H1 (cell line): Measurements from ENCODE around the gene PRICKLE1. TPM values are rescaled to one million over a fixed set of nuclear protein-coding genes. Genes with fewer than 3 reads are reported as not detected.

Source experiments
- CTCF ChIA-PET: fragments of 300-600 bp; sonication (Branson Sonifier 250); formaldehyde crosslinking; loops from one replicate; lab custom pipeline; 2021; ENCODE audit not compliant: partially characterized antibody; lab: Charles Lee
- POLR2A ChIA-PET: fragments of 300-600 bp; sonication (Branson Sonifier 250); formaldehyde crosslinking; loops from one replicate; lab custom pipeline; 2021; ENCODE audit warnings: inconsistent platforms; ENCODE audit not compliant: partially characterized antibody; lab: Charles Lee
- DNase-seq, 2 experiments: peaks; one replicate each; pipeline versions ENCODE4 v3.0.0 to v3.0.0-alpha.2; 2010 to 2022; ENCODE audit warnings: low spot score in 2 of 2, low read depth in 1 of 2, mixed read lengths in 1 of 2
- FAIRE-seq: peaks from 2 replicates; lab custom pipeline; 2011; peaks lifted over from hg19 to GRCh38; lab: Jason Lieb, UNC
- H2AFZ ChIP-seq: 2 replicates; pipeline ENCODE4 v1.8.1; 2012; ENCODE audit warnings: low read length, inconsistent platforms
- H2AK5ac ChIP-seq: 2 replicates; pipeline ENCODE4 v1.6.1; 2013; ENCODE audit warnings: low read depth, low read length
- H2BK120ac ChIP-seq: replicated peaks from 2 replicates; pipeline ENCODE3; 2013; ENCODE audit warnings: low read depth, low read length, inconsistent platforms
- H2BK12ac ChIP-seq: 2 replicates; pipeline ENCODE4 v1.6.1; 2013; ENCODE audit warnings: low read depth, low read length
- H2BK15ac ChIP-seq: 2 replicates; pipeline ENCODE4 v1.6.1; 2013; ENCODE audit warnings: low read length
- H2BK20ac ChIP-seq: 2 replicates; pipeline ENCODE4 v1.6.1; 2013; ENCODE audit warnings: low read length
- H2BK5ac ChIP-seq: 2 replicates; pipeline ENCODE4 v1.6.1; 2013; ENCODE audit warnings: low read depth, low read length
- H3K14ac ChIP-seq: 2 replicates; pipeline ENCODE4 v1.6.1; 2013; ENCODE audit warnings: inconsistent platforms; ENCODE audit not compliant: insufficient read length
- H3K18ac ChIP-seq: 2 replicates; pipeline ENCODE4 v1.6.1; 2013; ENCODE audit warnings: low read length; ENCODE audit errors: extremely low read depth
- H3K23ac ChIP-seq: 2 replicates; pipeline ENCODE4 v1.6.1; 2013; ENCODE audit warnings: inconsistent platforms; ENCODE audit not compliant: insufficient read length
- H3K23me2 ChIP-seq: 2 replicates; pipeline ENCODE4 v1.6.1; 2013; ENCODE audit warnings: low read depth, low read length
- H3K27ac ChIP-seq: 2 replicates; pipeline ENCODE4 v1.6.1; 2011; ENCODE audit warnings: low read depth, low read length, inconsistent platforms
- H3K27me3 ChIP-seq, 4 experiments: replicated peaks in 1 of 4; 1 replicate in 1 of 4; 2 replicates in 3 of 4; pipeline versions ENCODE4 v1.6.1 to v1.8.1; 2011 to 2013; ENCODE audit warnings: low read length in 3 of 4, mild to moderate bottlenecking in 3 of 4, inconsistent platforms in 2 of 4, mixed read lengths in 2 of 4, moderate library complexity in 1 of 4; ENCODE audit not compliant: control insufficient read depth in 3 of 4, insufficient read depth in 3 of 4; ENCODE audit errors: extremely low read depth in 1 of 4
- H3K36me3 ChIP-seq, 4 experiments: 2 replicates each; pipeline versions ENCODE4 v1.6.1 to v1.8.1; 2011 to 2013; ENCODE audit warnings: mild to moderate bottlenecking in 4 of 4, low read length in 3 of 4, moderate library complexity in 2 of 4, control low read depth in 1 of 4, inconsistent platforms in 1 of 4; ENCODE audit not compliant: insufficient read depth in 4 of 4, control insufficient read depth in 2 of 4
- H3K4ac ChIP-seq: replicated peaks from 2 replicates; pipeline ENCODE3; 2013; ENCODE audit warnings: low read length, low read depth, mixed read lengths, inconsistent platforms; ENCODE audit not compliant: insufficient read length
- H3K4me1 ChIP-seq, 4 experiments: replicated peaks in 1 of 4; 1 replicate in 1 of 4; 2 replicates in 3 of 4; pipeline versions ENCODE4 v1.6.1 to v1.8.1; 2011 to 2013; ENCODE audit warnings: low read length in 3 of 4, inconsistent platforms in 2 of 4, mixed read lengths in 1 of 4; ENCODE audit not compliant: insufficient read depth in 4 of 4, control insufficient read depth in 3 of 4
- H3K4me2 ChIP-seq, 2 experiments: 2 replicates each; pipeline versions ENCODE4 v1.6.1 to v1.8.1; 2011 to 2013; ENCODE audit warnings: low read depth in 2 of 2, low read length in 2 of 2, control low read depth in 1 of 2, inconsistent platforms in 1 of 2, mild to moderate bottlenecking in 1 of 2; ENCODE audit not compliant: insufficient read depth in 1 of 2
- H3K4me3 ChIP-seq, 4 experiments: fragments of 200-600, 300-600 bp in 1 of 4; sonication (generic), shearing (Covaris generic), sonication (Bioruptor Twin) in 1 of 4; 2 replicates each; pipeline versions ENCODE4 v1.5.1 to v1.8.1; 2011 to 2016; ENCODE audit warnings: low read length in 4 of 4, low read depth in 3 of 4, control low read depth in 2 of 4, inconsistent platforms in 2 of 4, mild to moderate bottlenecking in 2 of 4, mixed read lengths in 1 of 4, moderate library complexity in 1 of 4; ENCODE audit not compliant: insufficient read depth in 2 of 4; ENCODE audit errors: extremely low read depth in 1 of 4
- H3K56ac ChIP-seq: replicated peaks from 2 replicates; pipeline ENCODE3; 2013; ENCODE audit warnings: low read depth, mild to moderate bottlenecking, mixed read lengths, low read length, inconsistent platforms; ENCODE audit not compliant: insufficient read length
- H3K79me1 ChIP-seq: 2 replicates; pipeline ENCODE4 v1.6.1; 2013; ENCODE audit warnings: low read depth, low read length, control low read depth
- H3K79me2 ChIP-seq, 2 experiments: 2 replicates each; pipeline versions ENCODE4 v1.6.1 to v1.8.1; 2012 to 2013; ENCODE audit warnings: low read length in 2 of 2, mild to moderate bottlenecking in 2 of 2, inconsistent platforms in 1 of 2; ENCODE audit not compliant: insufficient read depth in 2 of 2, control insufficient read depth in 1 of 2
- H3K9ac ChIP-seq, 4 experiments: replicated peaks in 1 of 4; 1 replicate in 1 of 4; 2 replicates in 3 of 4; pipeline versions ENCODE4 v1.6.1 to v1.8.1; 2011 to 2013; ENCODE audit warnings: low read depth in 3 of 4, low read length in 3 of 4, control low read depth in 2 of 4, mild to moderate bottlenecking in 2 of 4, moderate library complexity in 2 of 4, inconsistent platforms in 1 of 4; ENCODE audit errors: extremely low read depth in 1 of 4
- H3K9me3 ChIP-seq, 2 experiments: 2 replicates each; pipeline versions ENCODE4 v1.6.1 to v1.8.1; 2012 to 2013; ENCODE audit warnings: mild to moderate bottlenecking in 2 of 2, moderate library complexity in 2 of 2, control low read depth in 1 of 2, inconsistent platforms in 1 of 2, low read depth in 1 of 2, low read length in 1 of 2, mixed read lengths in 1 of 2; ENCODE audit not compliant: insufficient read depth in 2 of 2
- H4K20me1 ChIP-seq, 2 experiments: replicated peaks in 1 of 2; 2 replicates each; pipeline versions ENCODE3 to v1.8.1; 2011 to 2013; ENCODE audit warnings: inconsistent platforms in 2 of 2, low read length in 2 of 2, mild to moderate bottlenecking in 1 of 2; ENCODE audit not compliant: insufficient read depth in 2 of 2, control insufficient read depth in 1 of 2
- H4K5ac ChIP-seq: 2 replicates; pipeline ENCODE4 v1.6.1; 2013; ENCODE audit warnings: low read length, low read depth, mixed read lengths, inconsistent platforms; ENCODE audit not compliant: insufficient read length
- H4K8ac ChIP-seq: 2 replicates; pipeline ENCODE4 v1.8.0; 2013; ENCODE audit warnings: mild to moderate bottlenecking, moderate library complexity, low read length, inconsistent platforms; ENCODE audit not compliant: insufficient read depth; ENCODE audit errors: extremely low read depth
- H4K91ac ChIP-seq: replicated peaks from 2 replicates; pipeline ENCODE3; 2013; ENCODE audit warnings: low read length, mixed read lengths, inconsistent platforms; ENCODE audit not compliant: insufficient read length
- ASH2L ChIP-seq: fragments of 200-600, 300-600 bp; sonication (generic); IDR thresholded peaks from one replicate; pipeline ENCODE4 v1.7.1; 2017; ENCODE audit warnings: low read length
- BCL11A ChIP-seq, 2 experiments: IDR thresholded peaks; one replicate each; pipeline ENCODE4 v1.6.1; 2011; ENCODE audit warnings: low read depth in 2 of 2, low read length in 2 of 2, mild to moderate bottlenecking in 2 of 2
- CBX8 ChIP-seq: fragments of 300-800, 300-1000 bp; sonication (generic); IDR thresholded peaks from 2 replicates; pipeline ENCODE4 v1.7.1; 2016; ENCODE audit warnings: low read depth, low read length, borderline replicate concordance
- CHD2 ChIP-seq: IDR thresholded peaks from 2 replicates; pipeline ENCODE4 v1.6.1; 2012; ENCODE audit warnings: low read length, improper control_type of control experiment
- EGR1 ChIP-seq: IDR thresholded peaks from 2 replicates; pipeline ENCODE4 v1.6.1; 2011; ENCODE audit warnings: low read depth, low read length, borderline replicate concordance
- GABPA ChIP-seq: IDR thresholded peaks from 2 replicates; pipeline ENCODE4 v1.6.1; 2011; ENCODE audit warnings: mild to moderate bottlenecking, low read length, moderate library complexity, borderline replicate concordance; ENCODE audit not compliant: insufficient read depth
- JUND ChIP-seq: IDR thresholded peaks from 2 replicates; pipeline ENCODE4 v1.6.1; 2011; ENCODE audit warnings: mild to moderate bottlenecking, improper control_type of control experiment, low read length
- POU5F1 ChIP-seq: IDR thresholded peaks from 2 replicates; pipeline ENCODE4 v1.6.1; 2011; ENCODE audit warnings: low read depth, mild to moderate bottlenecking, low read length, moderate library complexity
- USF2 ChIP-seq: IDR thresholded peaks from 2 replicates; pipeline ENCODE4 v1.6.1; 2011; ENCODE audit warnings: low read length, improper control_type of control experiment
- WGBS, 2 experiments: shearing (Covaris generic) in 1 of 2; methylation state at CpG; one replicate each; pipeline versions ENCODE4 v1.1.6 to v1.1.7; 2013 to 2015; ENCODE audit warnings: low lambda C conversion rate in 2 of 2, mixed read lengths in 2 of 2, inconsistent platforms in 1 of 2, low coverage in 1 of 2, missing lambda C conversion rate in 1 of 2; ENCODE audit not compliant: insufficient replicate concordance in 2 of 2, insufficient coverage in 1 of 2, insufficient read length in 1 of 2; ENCODE audit errors: extremely low coverage in 1 of 2, missing lambda C conversion rate in 1 of 2; 5-methylcytosine and 5-hydroxymethylcytosine counted together
- polyA plus RNA-seq, 7 experiments: library from polyadenylated mRNA; depleted of rRNA in 3 of 7; stranded (reverse) in 5 of 7; unstranded in 2 of 7; fragments of >200 nt in 5 of 7; fragments of 200-250 nt in 2 of 7; gene quantifications; 1 replicate in 5 of 7; 2 replicates in 1 of 7; 4 replicates in 1 of 7; pipeline versions ENCODE4 v1.2.1 to v1.2.3, GENCODE V29; 2011 to 2013; ENCODE audit warnings: missing spikeins in 2 of 7, mixed read lengths in 2 of 7
- total RNA-seq: library from RNA; stranded (reverse); fragmentation: NEBNext Ultra II Directional; extraction: Animal tissue kit (Norgen Biotek cat#: 25700); gene quantifications from 2 replicates; pipeline ENCODE4 v1.2.1, GENCODE V29; 2021
- TF ChIP-seq, protein P1 (sequence below), 3 experiments: IDR thresholded peaks; 1 replicate in 2 of 3; 2 replicates in 1 of 3; pipeline versions ENCODE4 v1.5.1 to v1.6.1; 2011; ENCODE audit warnings: low read length in 3 of 3, mild to moderate bottlenecking in 3 of 3, inconsistent platforms in 2 of 3, low read depth in 1 of 3, moderate library complexity in 1 of 3; ENCODE audit not compliant: insufficient read depth in 1 of 3; ENCODE audit errors: control extremely low read depth in 1 of 3

The PRICKLE1 gene
- total and polyA plus RNA-seq, 2 of the 8 experiments (the other 6 are each of a cell fraction or from before 2014, with no cell fraction given): 14.0 to 22.4 TPM

GRCh38 chr12:42432517-42433140 is 156.9 kb downstream of the PRICKLE1 start:
- no peak overlapping the region for H4K8ac ChIP-seq
- H3K27ac ChIP-seq: no peak overlapping the region
- H2BK120ac ChIP-seq: no peak overlapping the region
- no peak overlapping the region for H3K4ac ChIP-seq
- H3K18ac ChIP-seq: no peak overlapping the region
- no peak overlapping the region for H2BK15ac ChIP-seq
- H4K91ac ChIP-seq: no peak overlapping the region
- ChIA-PET POLR2A (interaction anchor here (0.8 kb wide), 1 partner anchor 12 kb away, joined by 3 read pairs; no protein-coding TSS in a partner anchor), CTCF (interaction anchor here (0.5 to 1.2 kb wide), 4 partner anchors 11 to 302 kb away, joined by 3 to 5 read pairs (median 4); no protein-coding TSS in a partner anchor)
- H3K4me3 ChIP-seq: no peak overlapping the region
- no peak overlapping the region for H3K9ac ChIP-seq
- H3K27me3 ChIP-seq: no peaks in the 10 kb centered on the region
- no peaks in the 10 kb centered on the region for H3K79me1 ChIP-seq
- H3K36me3 ChIP-seq: peaks cover 0 to 3% (median 0%) of the 10 kb centered on the region in 4 experiments; a peak in 1 of 8 replicates
- no peak overlapping the region for H2BK20ac ChIP-seq
- no peaks in the 10 kb centered on the region for H3K4me1 ChIP-seq
- H4K5ac ChIP-seq: no peak overlapping the region
- H3K4me2 ChIP-seq: no peak overlapping the region
- H4K20me1 ChIP-seq: peaks cover 2% of the 10 kb centered on the region in 2 experiments
- no peak overlapping the region for H2AFZ ChIP-seq
- H3K56ac ChIP-seq: no peak overlapping the region
- H3K79me2 ChIP-seq: no peaks in the 10 kb centered on the region
- no peaks in the 10 kb centered on the region for H3K9me3 ChIP-seq
- H2BK5ac ChIP-seq: no peak overlapping the region
- no peaks in the 10 kb centered on the region for H3K23me2 ChIP-seq
- H2BK12ac ChIP-seq: no peak overlapping the region
- H2AK5ac ChIP-seq: no peak overlapping the region
- DNase-seq: no peak
- no peak overlapping the region for H3K23ac ChIP-seq
- no peak overlapping the region for H3K14ac ChIP-seq
- peak; percentile 50 for FAIRE-seq
- 90% methylated on average over 5 of the region's 5 CpGs; no CpG with 5 or more reads in 1 of the 2 experiments for WGBS, 2 experiments
- no peak for TF ChIP-seq CHD2
- TF ChIP-seq, protein P1, sequence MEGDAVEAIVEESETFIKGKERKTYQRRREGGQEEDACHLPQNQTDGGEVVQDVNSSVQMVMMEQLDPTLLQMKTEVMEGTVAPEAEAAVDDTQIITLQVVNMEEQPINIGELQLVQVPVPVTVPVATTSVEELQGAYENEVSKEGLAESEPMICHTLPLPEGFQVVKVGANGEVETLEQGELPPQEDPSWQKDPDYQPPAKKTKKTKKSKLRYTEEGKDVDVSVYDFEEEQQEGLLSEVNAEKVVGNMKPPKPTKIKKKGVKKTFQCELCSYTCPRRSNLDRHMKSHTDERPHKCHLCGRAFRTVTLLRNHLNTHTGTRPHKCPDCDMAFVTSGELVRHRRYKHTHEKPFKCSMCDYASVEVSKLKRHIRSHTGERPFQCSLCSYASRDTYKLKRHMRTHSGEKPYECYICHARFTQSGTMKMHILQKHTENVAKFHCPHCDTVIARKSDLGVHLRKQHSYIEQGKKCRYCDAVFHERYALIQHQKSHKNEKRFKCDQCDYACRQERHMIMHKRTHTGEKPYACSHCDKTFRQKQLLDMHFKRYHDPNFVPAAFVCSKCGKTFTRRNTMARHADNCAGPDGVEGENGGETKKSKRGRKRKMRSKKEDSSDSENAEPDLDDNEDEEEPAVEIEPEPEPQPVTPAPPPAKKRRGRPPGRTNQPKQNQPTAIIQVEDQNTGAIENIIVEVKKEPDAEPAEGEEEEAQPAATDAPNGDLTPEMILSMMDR (IDR thresholded peaks at IDR 0.05; ENCODE audit: control extremely low read depth in 1 of 3, insufficient read depth in 1 of 3, low read depth in 1 of 3, low read length in 3 of 3): no peak
- no peak for TF ChIP-seq JUND
- no peak for TF ChIP-seq ASH2L
- TF ChIP-seq USF2: no peak
- no peak for TF ChIP-seq CBX8
- no peak for TF ChIP-seq EGR1
- no peak for TF ChIP-seq GABPA
- TF ChIP-seq BCL11A (IDR thresholded peaks at IDR 0.05; ENCODE audit: low read depth in 2 of 2, low read length in 2 of 2): no peak
- no peak for TF ChIP-seq POU5F1
